PC-9 (cell line): ENCODE results near the gene KTN1. TPM values are rescaled to one million over a fixed set of nuclear protein-coding genes. Genes with fewer than 3 reads are reported as not detected.
A peak's percentile ranks its signal among the peaks of the same experiment; 100 is the strongest.

Source experiments
- BruUV-seq: library from RNA; stranded (reverse); fragments of 400-500 nt; replicated peaks from 2 replicates; lab custom pipeline; 2021; lab: Mats Ljungman, UMichigan
- CTCF ChIA-PET: fragments of 300-600 bp; sonication (Branson Sonifier 250); formaldehyde crosslinking; loops from one replicate; lab custom pipeline; 2022; ENCODE audit warnings: antibody characterized with exemption; lab: Charles Lee
- POLR2A ChIA-PET: fragments of 300-600 bp; sonication (Branson Sonifier 250); formaldehyde crosslinking; loops from one replicate; lab custom pipeline; 2022; ENCODE audit warnings: antibody characterized with exemption; ENCODE audit not compliant: unreplicated experiment; lab: Charles Lee
- DNase-seq, 2 experiments: peaks; one replicate each; pipeline versions ENCODE4 v3.0.0 to v3.0.0-alpha.2; 2015 to 2022; ENCODE audit warnings: mixed read lengths in 1 of 2
- H2AFZ ChIP-seq: fragments of 200-600 bp; sonication (generic); 2 replicates; pipeline ENCODE4 v1.8.1; 2017; ENCODE audit warnings: antibody characterized with exemption
- H3F3A ChIP-seq: fragments of 200-600 bp; sonication (generic); 2 replicates; pipeline ENCODE4 v1.8.1; 2017; ENCODE audit warnings: antibody characterized with exemption, mild to moderate bottlenecking, low read depth; ENCODE audit not compliant: insufficient read depth
- H3K27ac ChIP-seq: fragments of 200-600 bp; sonication (generic); 2 replicates; pipeline ENCODE4 v1.6.1; 2016; ENCODE audit warnings: mixed run types
- H3K27me3 ChIP-seq: fragments of 200-600 bp; sonication (generic); 2 replicates; pipeline ENCODE4 v1.6.1; 2016; ENCODE audit warnings: low read depth, mixed run types; ENCODE audit not compliant: insufficient read depth
- H3K36me3 ChIP-seq: fragments of 200-600 bp; sonication (generic); 2 replicates; pipeline ENCODE4 v1.6.1; 2016; ENCODE audit warnings: low read depth, mixed run types
- H3K4me1 ChIP-seq: fragments of 200-600 bp; sonication (generic); replicated peaks from 2 replicates; pipeline ENCODE4 v1.6.1; 2016; ENCODE audit warnings: mixed run types; ENCODE audit not compliant: insufficient read depth
- H3K4me2 ChIP-seq: fragments of 200-600 bp; sonication (generic); 2 replicates; pipeline ENCODE4 v1.6.1; 2017; ENCODE audit warnings: mixed run types
- H3K4me3 ChIP-seq: fragments of 200-600 bp; sonication (generic); 2 replicates; pipeline ENCODE4 v1.6.1; 2016; ENCODE audit warnings: mixed run types
- H3K79me2 ChIP-seq: fragments of 200-600 bp; sonication (generic); 2 replicates; pipeline ENCODE4 v1.6.1; 2017; ENCODE audit warnings: low read depth, mixed run types
- H3K9me2 ChIP-seq: fragments of 200-600 bp; sonication (generic); 2 replicates; pipeline ENCODE4 v1.8.1; 2017; ENCODE audit warnings: mild to moderate bottlenecking; ENCODE audit not compliant: insufficient read depth
- H3K9me3 ChIP-seq: fragments of 200-600 bp; sonication (generic); 2 replicates; pipeline ENCODE4 v1.8.1; 2016; ENCODE audit warnings: low read depth; ENCODE audit not compliant: insufficient read depth
- H4K20me1 ChIP-seq: fragments of 200-600 bp; sonication (generic); 2 replicates; pipeline ENCODE4 v1.8.1; 2017; ENCODE audit not compliant: insufficient read depth
- EZH2 ChIP-seq: fragments of 200-600 bp; sonication (generic); IDR thresholded peaks from 2 replicates; pipeline ENCODE4 v1.8.0; 2017; ENCODE audit warnings: antibody characterized with exemption, low read depth
- intact Hi-C: fragments of 100-400 bp; cut with micrococcal nuclease; formaldehyde crosslinking; loops from one replicate; pipeline ENCODE4 v1.10.0; 2022; ENCODE audit not compliant: unreplicated experiment
- total RNA-seq: library from RNA; stranded (reverse); gene quantifications from 2 replicates; pipeline ENCODE4 v1.2.3, GENCODE V29; 2021
- TF ChIP-seq, protein P1 (sequence below): fragments of 200-600 bp; sonication (generic); conservative IDR thresholded peaks from 2 replicates; pipeline ENCODE4 v1.6.1; 2017; ENCODE audit warnings: mixed run types, antibody characterized with exemption, mild to moderate bottlenecking, moderate library complexity

The KTN1 gene
- total RNA-seq, 1 experiment from 2014 or later, result 250 TPM

DNA sequence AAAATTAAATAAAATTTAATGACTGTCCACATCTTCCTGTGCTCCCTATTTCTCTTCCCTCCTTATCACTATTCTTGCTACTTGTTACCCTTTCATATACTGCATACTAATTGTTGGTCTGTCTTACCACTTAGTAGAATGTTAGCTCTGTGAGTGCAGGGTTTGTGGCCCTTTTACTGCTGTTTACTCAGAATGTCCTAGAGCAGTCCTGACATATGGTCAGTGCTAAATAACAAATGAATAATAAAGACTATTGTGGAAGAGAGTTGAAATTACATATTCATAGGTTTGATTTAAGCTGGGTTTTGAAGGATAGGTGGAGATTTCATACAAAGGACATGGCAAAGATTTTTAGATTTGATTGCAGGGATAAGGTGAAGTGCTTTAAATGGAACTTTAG, 24.5 kb downstream of the KTN1 start:
- intact Hi-C loops, result no loop called here
- BruUV-seq, result no TSS peak
- DNase-seq, result no peak
- Histone ChIP-seq H3K9me2 (no peaks in the 10 kb centered on the region), H3K36me3 (peaks cover 15% of the 10 kb centered on the region; the same call in 1 of the 2 replicates), H3K27me3 (no peaks in the 10 kb centered on the region), H3K4me3 (no peak overlapping the region), H2AFZ (no peak overlapping the region), H4K20me1 (peaks cover 10% of the 10 kb centered on the region), H3K27ac (peak overlapping the region; percentile 34; the same call in 1 of the 2 replicates), H3K4me1 (peaks cover 65% of the 10 kb centered on the region), H3F3A (peaks cover 36% of the 10 kb centered on the region), H3K9me3 (no peaks in the 10 kb centered on the region), H3K4me2 (peak overlapping the region; percentile 67; the same call in 1 of the 2 replicates), H3K79me2 (peaks cover 98% of the 10 kb centered on the region)
- POLR2A ChIA-PET, result no interaction called here
- CTCF ChIA-PET, result no interaction called here
- TF ChIP-seq, protein P1, sequence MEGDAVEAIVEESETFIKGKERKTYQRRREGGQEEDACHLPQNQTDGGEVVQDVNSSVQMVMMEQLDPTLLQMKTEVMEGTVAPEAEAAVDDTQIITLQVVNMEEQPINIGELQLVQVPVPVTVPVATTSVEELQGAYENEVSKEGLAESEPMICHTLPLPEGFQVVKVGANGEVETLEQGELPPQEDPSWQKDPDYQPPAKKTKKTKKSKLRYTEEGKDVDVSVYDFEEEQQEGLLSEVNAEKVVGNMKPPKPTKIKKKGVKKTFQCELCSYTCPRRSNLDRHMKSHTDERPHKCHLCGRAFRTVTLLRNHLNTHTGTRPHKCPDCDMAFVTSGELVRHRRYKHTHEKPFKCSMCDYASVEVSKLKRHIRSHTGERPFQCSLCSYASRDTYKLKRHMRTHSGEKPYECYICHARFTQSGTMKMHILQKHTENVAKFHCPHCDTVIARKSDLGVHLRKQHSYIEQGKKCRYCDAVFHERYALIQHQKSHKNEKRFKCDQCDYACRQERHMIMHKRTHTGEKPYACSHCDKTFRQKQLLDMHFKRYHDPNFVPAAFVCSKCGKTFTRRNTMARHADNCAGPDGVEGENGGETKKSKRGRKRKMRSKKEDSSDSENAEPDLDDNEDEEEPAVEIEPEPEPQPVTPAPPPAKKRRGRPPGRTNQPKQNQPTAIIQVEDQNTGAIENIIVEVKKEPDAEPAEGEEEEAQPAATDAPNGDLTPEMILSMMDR, result no peak
- TF ChIP-seq EZH2, result no peak

DNA sequence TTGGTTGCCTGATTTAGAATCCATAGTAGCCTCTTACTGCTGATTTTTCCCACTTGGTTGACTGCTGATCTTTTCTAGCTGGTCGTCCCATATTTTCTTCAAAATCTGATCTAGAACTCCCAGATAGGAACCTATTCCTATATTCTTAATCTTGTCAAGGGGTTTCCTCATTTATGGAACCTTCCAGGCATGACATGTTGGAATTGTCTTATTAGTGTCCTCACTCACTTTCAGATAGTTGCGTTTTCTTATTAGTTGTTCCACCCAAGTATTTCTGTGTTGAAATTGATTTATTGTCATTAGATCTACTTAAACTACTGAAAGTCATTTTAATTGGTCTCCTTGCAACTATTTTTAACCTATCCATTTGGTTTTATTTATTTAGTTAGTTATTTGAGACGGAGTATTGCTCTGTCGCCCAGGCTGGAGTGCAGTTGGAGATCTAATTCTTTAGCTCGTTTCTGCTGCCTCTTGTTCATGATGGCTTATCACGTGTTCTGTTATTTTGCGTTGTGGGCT, 25.0 kb downstream of the KTN1 start:
- Histone ChIP-seq H3K4me1 (peaks cover 65% of the 10 kb centered on the region), H3K9me2 (no peaks in the 10 kb centered on the region), H3K4me2 (peak overlapping the region; percentile 67), H3F3A (peaks cover 34% of the 10 kb centered on the region), H3K27ac (peak overlapping the region; percentile 34; the same call in 1 of the 2 replicates), H3K36me3 (peaks cover 15% of the 10 kb centered on the region; the same call in 1 of the 2 replicates), H3K79me2 (peaks cover 98% of the 10 kb centered on the region), H3K4me3 (no peak overlapping the region), H2AFZ (no peak overlapping the region), H4K20me1 (peaks cover 10% of the 10 kb centered on the region), H3K9me3 (no peaks in the 10 kb centered on the region), H3K27me3 (no peaks in the 10 kb centered on the region)
- intact Hi-C loops, result loop anchor here (5.0 kb wide), 1 partner anchor 158 kb away; no protein-coding TSS in a partner anchor
- ChIA-PET POLR2A (no interaction called here), CTCF (no interaction called here)
- DNase-seq, result no peak
- TF ChIP-seq, protein P1, result no peak
- no peak for TF ChIP-seq EZH2
- BruUV-seq, result no TSS peak

DNA sequence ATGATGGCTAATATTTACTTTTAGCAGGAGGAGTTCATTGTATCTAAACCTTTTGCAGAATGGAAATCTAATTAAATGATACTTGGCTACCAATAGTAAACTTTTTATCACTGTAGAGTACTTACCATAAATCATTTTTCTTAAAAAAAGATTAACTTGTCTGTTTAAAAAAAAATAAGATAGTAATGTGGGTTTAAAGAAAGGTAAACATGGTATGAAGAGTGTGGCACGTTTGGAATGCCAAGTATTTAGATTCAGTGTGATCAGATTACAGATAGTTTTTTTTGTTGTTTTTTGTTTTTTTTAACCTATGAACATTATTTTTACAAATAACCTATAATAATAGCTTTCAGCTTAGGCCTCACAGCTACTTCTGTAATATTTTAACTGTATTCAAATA, 25.8 kb downstream of the KTN1 start:
- peak overlapping the region; percentile 67 for H3K4me2 ChIP-seq
- H3F3A ChIP-seq, result peaks cover 28% of the 10 kb centered on the region
- peaks cover 15% of the 10 kb centered on the region; the same call in 1 of the 2 replicates for H3K36me3 ChIP-seq
- TF ChIP-seq, protein P1, result no peak
- no peak for TF ChIP-seq EZH2
- no peaks in the 10 kb centered on the region for H3K9me3 ChIP-seq
- ChIA-PET CTCF (interaction anchor here (0.8 kb wide), 1 partner anchor 9 kb away, joined by 8 read pairs; no protein-coding TSS in a partner anchor), POLR2A (no interaction called here)
- H3K79me2 ChIP-seq, result peaks cover 98% of the 10 kb centered on the region
- H3K27ac ChIP-seq, result peak overlapping the region; percentile 45; the same call in 1 of the 2 replicates
- peak overlapping the region; percentile 5; the same call in 1 of the 2 replicates for H3K4me3 ChIP-seq
- H4K20me1 ChIP-seq, result peaks cover 10% of the 10 kb centered on the region
- H3K9me2 ChIP-seq, result no peaks in the 10 kb centered on the region
- intact Hi-C loops, result loop anchor here (5.0 kb wide), 1 partner anchor 158 kb away; no protein-coding TSS in a partner anchor
- peak in 1 of 2 experiments; percentile 77 for DNase-seq
- H3K4me1 ChIP-seq, result peaks cover 63% of the 10 kb centered on the region
- H2AFZ ChIP-seq, result no peak overlapping the region
- BruUV-seq, result no TSS peak
- H3K27me3 ChIP-seq, result no peaks in the 10 kb centered on the region
